HCT116 (cell line): ENCODE data around the gene ARHGAP23. TPM values are rescaled to one million over a fixed set of nuclear protein-coding genes. Genes with fewer than 3 reads are reported as not detected.

Experiments used
- CBX3 ChIP-seq: IDR thresholded peaks from 2 replicates; pipeline ENCODE4 v1.6.1; 2012; ENCODE audit warnings: low read depth
- CTCF ChIP-seq, 3 experiments: fragments of 200-600 bp in 1 of 3; sonication (generic) in 1 of 3; IDR thresholded peaks in 2 of 3; conservative IDR thresholded peaks in 1 of 3; 2 replicates each; pipeline ENCODE4 v1.5.1; 2012 to 2017; ENCODE audit warnings: low read depth in 2 of 3, low read length in 2 of 3, antibody characterized with exemption in 1 of 3, borderline replicate concordance in 1 of 3, control low read depth in 1 of 3, mild to moderate bottlenecking in 1 of 3, mixed read lengths in 1 of 3, mixed run types in 1 of 3, moderate library complexity in 1 of 3; ENCODE audit not compliant: insufficient read depth in 1 of 3
- EZH2 ChIP-seq: fragments of 200-600 bp; sonication (generic); IDR thresholded peaks from 2 replicates; pipeline ENCODE4 v1.6.1; 2017; ENCODE audit warnings: antibody characterized with exemption, mixed run types
- POLR2A ChIP-seq: IDR thresholded peaks from 2 replicates; pipeline ENCODE4 v1.7.0; 2011; ENCODE audit warnings: borderline replicate concordance; ENCODE audit not compliant: insufficient read depth, insufficient read length; ENCODE audit errors: extremely low read depth
- RAD21 ChIP-seq: IDR thresholded peaks from 2 replicates; pipeline ENCODE4 v1.6.1; 2012; ENCODE audit warnings: low read depth, mild to moderate bottlenecking
- REST ChIP-seq: IDR thresholded peaks from 2 replicates; pipeline ENCODE4 v1.6.1; 2012; ENCODE audit warnings: low read depth
- SIN3A ChIP-seq: IDR thresholded peaks from 2 replicates; pipeline ENCODE4 v1.6.1; 2012; ENCODE audit warnings: low read depth
- YY1 ChIP-seq: IDR thresholded peaks from 2 replicates; pipeline ENCODE4 v1.6.1; 2011; ENCODE audit warnings: low read length, low read depth, moderate library complexity, mild to moderate bottlenecking; ENCODE audit not compliant: insufficient replicate concordance; ENCODE audit errors: extremely low read depth
- total RNA-seq: library from RNA; stranded (reverse); gene quantifications from one replicate; pipeline ENCODE4 v1.2.1, GENCODE V29; 2021; ENCODE audit not compliant: unreplicated experiment
- TF ChIP-seq, protein P1 (sequence below): IDR thresholded peaks from 2 replicates; pipeline ENCODE4 v1.6.1; 2012

Gene ARHGAP23
- total RNA-seq, 1 experiment from 2014 or later, result 41.0 TPM

- no peak for TF ChIP-seq REST
- TF ChIP-seq POLR2A, result no peak
- TF ChIP-seq YY1, result no peak
- TF ChIP-seq, protein P1, sequence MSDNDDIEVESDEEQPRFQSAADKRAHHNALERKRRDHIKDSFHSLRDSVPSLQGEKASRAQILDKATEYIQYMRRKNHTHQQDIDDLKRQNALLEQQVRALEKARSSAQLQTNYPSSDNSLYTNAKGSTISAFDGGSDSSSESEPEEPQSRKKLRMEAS, result no peak
- no peak for TF ChIP-seq SIN3A
- no peak for TF ChIP-seq RAD21
- no peak for TF ChIP-seq CBX3
- no peak for TF ChIP-seq CTCF (IDR thresholded peaks at IDR 0.05 in 2 of 3, conservative IDR thresholded peaks at IDR 0.05 in 1 of 3; ENCODE audit: borderline replicate concordance in 1 of 3, insufficient read depth in 1 of 3, low read depth in 2 of 3, low read length in 2 of 3)
- no peak for TF ChIP-seq EZH2
Measured at GRCh38 chr17:38466346-38467315, 38.4 kb downstream of the ARHGAP23 start (continued).
